Activated CD8-positive, alpha-beta memory T cell treated with anti-CD3 and anti-CD28 coated beads for 48 hours (primary cell): Measurements from ENCODE around the gene C20orf141.

ENCODE experiments used
- DNase-seq, 3 experiments: peaks; one replicate each; pipeline ENCODE4 v3.0.0-alpha.2; 2020; ENCODE audit warnings: low read depth in 2 of 3, low spot score in 2 of 3

The C20orf141 gene

DNA sequence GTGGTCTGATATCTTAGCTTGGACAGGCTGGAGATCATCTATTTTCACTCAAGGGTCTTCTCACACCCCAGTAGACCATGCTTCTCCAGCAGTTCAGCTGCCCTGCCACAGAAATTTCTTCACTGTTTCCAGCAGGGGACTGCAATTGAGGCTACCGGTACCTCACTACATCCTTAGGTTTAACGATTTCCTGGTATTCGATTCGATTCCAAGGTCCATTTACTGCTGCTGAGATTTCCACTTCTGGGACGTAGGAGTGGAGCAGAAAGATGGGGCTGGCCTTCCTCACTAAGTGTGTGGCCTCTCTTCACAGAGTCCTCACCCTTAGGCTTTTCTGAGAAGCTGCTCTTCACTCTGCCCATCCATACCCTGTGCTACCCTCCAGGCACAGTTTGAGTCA lies 31.9 kb downstream of the C20orf141 start:
- no peak for DNase-seq

- DNase-seq: no peak
These were observed 33.0 kb downstream of the C20orf141 start for GRCh38 chr20:2847802-2848201.

DNA sequence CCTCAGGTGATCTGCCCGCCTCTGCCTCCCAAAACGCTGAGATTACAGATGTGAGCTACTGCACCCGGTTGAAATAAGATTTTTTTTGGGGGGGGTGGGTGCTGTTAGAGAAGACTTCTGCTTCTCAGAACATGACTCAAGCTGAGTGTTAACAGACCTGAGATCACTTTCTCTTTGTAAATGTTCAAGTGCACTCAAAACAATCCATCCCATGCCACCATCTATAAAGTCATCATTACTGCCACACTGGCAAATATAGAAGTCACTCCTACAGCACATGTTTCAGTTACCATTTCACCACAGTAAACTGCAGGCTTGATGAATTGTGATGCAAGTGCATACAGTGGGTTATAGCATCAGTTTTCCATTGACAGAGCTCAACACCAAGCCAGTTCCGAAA lies 34.7 kb downstream of the C20orf141 start:
- DNase-seq: no peak

DNA sequence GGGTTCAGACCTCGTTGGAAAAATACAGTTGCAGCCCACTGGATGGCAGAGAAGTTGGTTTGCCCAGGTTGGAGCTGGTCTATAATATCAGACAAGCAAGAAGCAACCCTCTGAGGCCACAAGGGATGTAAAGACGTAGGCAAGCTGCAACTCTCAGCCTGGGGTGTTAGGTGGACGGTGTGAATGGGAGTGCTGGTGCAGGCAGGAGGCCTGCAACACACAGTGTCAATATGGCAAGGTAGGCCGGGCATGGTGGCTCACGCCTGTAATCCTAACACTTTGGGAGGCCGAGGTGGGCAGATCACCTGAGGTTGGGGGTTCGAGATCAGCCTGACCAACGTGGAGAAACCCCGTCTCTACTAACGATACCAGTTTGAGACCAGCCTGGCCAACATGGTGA lies 36.3 kb downstream of the C20orf141 start:
- no peak for DNase-seq

DNA sequence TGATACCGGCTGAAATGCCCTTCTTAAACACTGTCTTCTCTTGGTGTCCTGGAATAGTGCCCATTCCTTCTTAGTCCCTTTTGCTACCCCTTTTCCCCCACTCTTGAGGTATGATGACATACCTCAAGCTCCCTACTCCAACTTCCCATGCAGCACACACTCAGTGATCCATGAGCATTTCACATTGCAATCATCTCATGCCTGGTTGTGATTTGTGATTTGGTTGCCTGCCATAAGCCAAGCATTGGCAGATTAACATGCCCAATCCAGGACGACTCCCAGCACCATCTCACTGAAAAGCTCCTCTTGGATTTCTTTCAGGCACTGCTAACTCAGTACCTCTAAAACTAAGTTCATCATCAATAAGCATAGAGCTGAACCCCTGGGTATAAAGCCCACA lies 43.8 kb downstream of the C20orf141 start:
- DNase-seq: no peak

DNA sequence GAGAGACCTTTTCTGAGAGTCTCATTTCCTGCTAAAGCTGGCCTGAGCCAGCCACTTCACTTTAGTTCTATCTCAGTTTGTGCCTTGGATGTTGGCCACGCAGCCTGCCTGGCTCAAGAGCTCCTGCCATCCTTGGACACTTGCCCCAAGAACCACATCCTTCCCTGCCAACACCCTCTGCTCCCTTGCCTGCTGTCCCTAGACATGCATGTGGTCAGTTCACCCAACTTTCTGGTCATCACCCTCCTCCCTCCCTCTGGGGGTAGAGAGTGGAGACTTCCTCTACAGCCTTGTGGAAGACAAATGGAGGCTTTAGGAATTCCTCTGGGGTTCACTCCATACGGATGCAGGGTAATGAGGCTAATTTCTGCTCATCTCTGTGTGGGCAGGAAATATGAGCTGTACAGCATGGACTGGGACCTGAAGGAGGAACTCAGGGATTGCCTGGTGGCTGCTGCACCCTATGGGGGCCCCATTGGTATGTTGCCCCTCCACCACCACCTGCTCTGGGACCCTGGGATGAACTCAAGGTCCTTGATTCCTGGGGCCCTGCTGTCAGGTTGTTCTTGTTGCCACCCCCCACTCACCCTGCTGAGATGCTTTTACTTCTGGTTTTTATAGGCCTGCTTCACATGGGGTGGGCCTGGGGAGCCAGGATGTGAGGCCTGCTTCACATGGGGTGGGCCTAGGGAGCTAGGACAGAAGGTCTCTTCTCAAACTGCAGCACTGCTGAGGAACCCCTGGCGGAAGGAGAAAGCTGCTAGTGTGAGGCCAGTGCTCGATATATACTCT lies 44.7 kb downstream of the C20orf141 start:
- DNase-seq: no peak

GRCh38 chr20:2864626-2865025 lies 49.8 kb downstream of the C20orf141 start:
- no peak for DNase-seq

DNA sequence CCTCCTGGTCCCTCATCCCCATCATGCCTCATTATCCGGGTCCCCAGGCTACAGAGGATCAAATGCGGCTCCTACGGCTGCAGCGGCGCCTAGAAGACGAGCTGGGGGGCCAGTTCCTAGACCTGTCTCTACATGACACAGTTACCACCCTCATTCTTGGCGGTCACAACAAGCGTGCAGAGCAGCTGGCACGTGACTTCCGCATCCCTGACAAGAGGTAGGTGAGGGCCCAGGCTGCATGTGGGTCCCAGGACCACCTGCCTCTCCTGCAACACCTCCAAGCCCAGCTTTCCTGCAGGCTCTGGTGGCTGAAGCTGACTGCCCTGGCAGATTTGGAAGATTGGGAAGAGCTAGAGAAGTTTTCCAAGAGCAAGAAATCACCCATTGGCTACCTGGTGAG lies 50.3 kb downstream of the C20orf141 start:
- no peak for DNase-seq
